Mesothelial cell of epicardium (in vitro differentiated cells): ENCODE results near the gene FYCO1. TPM values are rescaled to one million over a fixed set of nuclear protein-coding genes. Genes with fewer than 3 reads are reported as not detected.

Source experiments
- DNase-seq, 2 experiments: peaks; one replicate each; pipeline ENCODE4 v3.0.0; 2021; ENCODE audit warnings: low spot score in 2 of 2; ENCODE audit not compliant: unreplicated experiment in 2 of 2
- H3K27ac Mint-ChIP-seq: 2 replicates; pipeline ENCODE4 v1.8.0; 2021; ENCODE audit warnings: mixed read lengths
- H3K27me3 Mint-ChIP-seq: 2 replicates; pipeline ENCODE4 v1.8.0; 2021; ENCODE audit warnings: low read depth, mixed read lengths
- H3K36me3 Mint-ChIP-seq: 2 replicates; pipeline ENCODE4 v1.8.0; 2021; ENCODE audit warnings: mixed read lengths
- H3K4me1 Mint-ChIP-seq: 2 replicates; pipeline ENCODE4 v1.8.0; 2021; ENCODE audit warnings: mixed read lengths
- H3K4me3 Mint-ChIP-seq: 2 replicates; pipeline ENCODE4 v1.8.0; 2021; ENCODE audit warnings: mild to moderate bottlenecking, moderate library complexity, mixed read lengths
- H3K9me3 Mint-ChIP-seq: 2 replicates; pipeline ENCODE4 v1.8.0; 2021; ENCODE audit warnings: mixed read lengths
- total RNA-seq: library from RNA; stranded (reverse); gene quantifications from 3 replicates; pipeline ENCODE4 v1.2.1, GENCODE V29; 2021
- TF ChIP-seq, protein P1 (sequence below): fragments of 200-600 bp; sonication (generic); IDR thresholded peaks from one replicate; pipeline ENCODE4 v1.5.0; 2021; ENCODE audit warnings: antibody characterized with exemption; ENCODE audit not compliant: unreplicated experiment

Gene FYCO1
- total RNA-seq, 1 donor from 2014 or later, result 23.1 TPM

DNA sequence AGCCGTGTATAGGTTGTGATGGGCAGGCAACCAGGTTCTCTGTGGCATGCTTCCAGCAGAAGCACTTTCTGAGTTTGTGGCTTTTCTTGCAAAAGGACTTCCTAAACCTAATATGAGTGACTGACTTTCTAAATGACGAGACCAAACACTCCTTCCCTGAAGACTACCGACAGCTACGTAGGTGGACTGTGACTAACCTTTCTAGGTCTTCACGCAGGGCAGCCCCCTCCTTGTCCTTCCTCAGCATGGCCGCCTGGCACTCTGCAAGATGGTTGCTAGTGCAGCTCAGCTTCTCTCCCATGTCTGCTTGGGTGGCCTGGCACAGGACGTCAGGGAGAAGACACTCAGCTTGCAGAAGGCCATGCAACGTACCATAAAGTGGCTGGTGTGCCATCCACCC lies 31.5 kb downstream of the FYCO1 start:
- Mint-ChIP-seq H3K36me3 (peaks cover 53% of the 10 kb centered on the region), H3K27me3 (no peaks in the 10 kb centered on the region)

DNA sequence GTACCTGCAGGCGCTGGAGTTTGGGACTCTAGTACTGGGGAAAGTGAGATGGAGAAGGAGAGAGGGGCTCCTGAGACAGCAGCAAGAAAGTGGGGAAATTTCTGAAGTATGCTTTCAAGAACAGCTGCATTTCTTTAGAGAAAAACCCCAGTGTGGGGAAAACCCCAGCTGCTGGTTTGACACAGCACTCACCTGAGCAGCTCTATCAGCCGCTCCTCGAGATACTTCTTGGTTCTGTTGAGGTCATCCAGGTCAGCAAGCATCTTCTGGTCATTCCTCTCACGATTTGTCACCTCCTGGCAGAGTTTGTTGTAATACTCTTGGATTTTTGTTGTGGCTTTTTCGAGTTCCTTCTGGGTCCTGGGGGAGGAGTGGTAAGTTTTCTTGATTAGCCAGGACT lies 33.6 kb downstream of the FYCO1 start:
- H3K27me3 Mint-ChIP-seq, result no peaks in the 10 kb centered on the region
- H3K36me3 Mint-ChIP-seq, result peaks cover 52% of the 10 kb centered on the region
- no peak overlapping the region for H3K4me3 Mint-ChIP-seq
- DNase-seq, result no peak
- no peaks in the 10 kb centered on the region for H3K4me1 Mint-ChIP-seq
- TF ChIP-seq, protein P1, sequence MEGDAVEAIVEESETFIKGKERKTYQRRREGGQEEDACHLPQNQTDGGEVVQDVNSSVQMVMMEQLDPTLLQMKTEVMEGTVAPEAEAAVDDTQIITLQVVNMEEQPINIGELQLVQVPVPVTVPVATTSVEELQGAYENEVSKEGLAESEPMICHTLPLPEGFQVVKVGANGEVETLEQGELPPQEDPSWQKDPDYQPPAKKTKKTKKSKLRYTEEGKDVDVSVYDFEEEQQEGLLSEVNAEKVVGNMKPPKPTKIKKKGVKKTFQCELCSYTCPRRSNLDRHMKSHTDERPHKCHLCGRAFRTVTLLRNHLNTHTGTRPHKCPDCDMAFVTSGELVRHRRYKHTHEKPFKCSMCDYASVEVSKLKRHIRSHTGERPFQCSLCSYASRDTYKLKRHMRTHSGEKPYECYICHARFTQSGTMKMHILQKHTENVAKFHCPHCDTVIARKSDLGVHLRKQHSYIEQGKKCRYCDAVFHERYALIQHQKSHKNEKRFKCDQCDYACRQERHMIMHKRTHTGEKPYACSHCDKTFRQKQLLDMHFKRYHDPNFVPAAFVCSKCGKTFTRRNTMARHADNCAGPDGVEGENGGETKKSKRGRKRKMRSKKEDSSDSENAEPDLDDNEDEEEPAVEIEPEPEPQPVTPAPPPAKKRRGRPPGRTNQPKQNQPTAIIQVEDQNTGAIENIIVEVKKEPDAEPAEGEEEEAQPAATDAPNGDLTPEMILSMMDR, result no peak
- peaks cover 3% of the 10 kb centered on the region for H3K9me3 Mint-ChIP-seq
- no peak overlapping the region for H3K27ac Mint-ChIP-seq

More for the DNA sequence above, 31.5 kb downstream of the FYCO1 start:
- Mint-ChIP-seq H3K4me3 (no peak overlapping the region), H3K9me3 (peaks cover 3% of the 10 kb centered on the region), H3K27ac (no peak overlapping the region), H3K4me1 (peaks cover 7% of the 10 kb centered on the region)
- no peak for DNase-seq
- TF ChIP-seq, protein P1, result no peak

DNA sequence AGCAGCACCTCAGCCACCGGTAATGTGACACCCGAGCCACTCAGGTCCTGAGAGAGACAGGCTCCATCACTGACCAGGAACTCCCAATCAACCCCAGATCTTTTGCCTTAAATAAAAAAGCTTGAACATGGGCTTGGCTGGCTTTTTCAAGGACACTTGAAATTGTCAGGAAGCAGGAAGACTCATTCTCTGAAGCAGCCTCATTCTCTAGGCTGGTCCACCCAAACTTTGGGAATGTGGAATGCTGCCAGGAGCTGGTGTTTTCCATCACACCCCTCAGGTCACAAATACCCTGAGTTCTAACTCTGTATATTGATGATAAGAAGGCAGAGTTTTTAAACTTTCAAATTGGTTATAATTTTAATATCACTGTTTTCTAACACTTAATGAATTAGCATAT lies 35.3 kb downstream of the FYCO1 start:
- Mint-ChIP-seq H3K4me3 (no peak overlapping the region), H3K27ac (no peak overlapping the region), H3K27me3 (no peaks in the 10 kb centered on the region), H3K9me3 (peaks cover 3% of the 10 kb centered on the region), H3K36me3 (peaks cover 49% of the 10 kb centered on the region), H3K4me1 (no peaks in the 10 kb centered on the region)
- no peak for DNase-seq
- TF ChIP-seq, protein P1, result no peak

DNA sequence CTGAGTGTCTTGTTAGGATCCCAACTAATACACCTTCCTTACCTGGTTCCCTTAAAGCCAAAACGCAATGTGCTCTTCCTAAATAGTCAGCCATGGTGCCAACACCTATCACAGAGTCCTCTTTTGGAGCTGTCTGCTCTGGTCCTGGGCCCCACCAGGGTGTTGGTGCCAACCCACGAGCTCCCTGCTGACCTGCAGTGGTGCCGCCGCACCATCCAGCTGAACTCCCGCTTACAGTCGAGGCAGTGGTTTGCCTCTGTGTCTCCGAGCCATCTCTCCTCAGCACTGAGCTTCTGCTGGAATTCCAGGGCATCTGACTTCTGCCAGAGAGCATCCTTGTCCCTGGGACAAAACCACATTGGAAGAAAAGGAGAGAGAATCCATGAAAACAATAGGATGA lies 36.4 kb downstream of the FYCO1 start:
- Mint-ChIP-seq H3K9me3 (peaks cover 3% of the 10 kb centered on the region), H3K27me3 (no peaks in the 10 kb centered on the region), H3K27ac (no peak overlapping the region), H3K36me3 (peaks cover 59% of the 10 kb centered on the region), H3K4me3 (no peak overlapping the region), H3K4me1 (no peaks in the 10 kb centered on the region)
- TF ChIP-seq, protein P1, result no peak
- no peak for DNase-seq

DNA sequence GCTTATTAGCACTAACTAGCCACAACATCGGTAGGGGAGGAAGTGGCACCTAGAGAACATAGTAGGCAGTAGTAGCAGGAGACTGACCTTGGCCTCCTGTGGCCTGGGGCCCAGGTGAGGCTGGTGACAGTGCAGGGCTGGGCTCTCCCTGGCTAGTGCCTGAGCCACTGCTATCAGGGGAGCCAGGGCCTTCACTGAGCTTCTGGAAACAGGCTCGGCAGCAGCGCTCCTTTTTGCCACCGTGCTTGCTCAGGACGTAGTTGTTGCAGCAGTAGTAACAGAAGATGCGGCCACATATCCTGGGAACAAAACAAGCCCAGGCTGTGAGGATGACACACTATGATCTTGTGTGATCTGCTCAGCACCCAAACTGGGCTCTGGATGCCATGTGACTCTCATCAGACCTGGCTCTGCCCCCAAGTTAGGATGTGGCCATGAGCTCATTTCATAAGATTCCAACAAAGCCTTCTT lies 37.3 kb downstream of the FYCO1 start:
- peaks cover 3% of the 10 kb centered on the region for H3K9me3 Mint-ChIP-seq
- H3K4me3 Mint-ChIP-seq, result no peak overlapping the region
- no peaks in the 10 kb centered on the region for H3K4me1 Mint-ChIP-seq
- no peak for DNase-seq
- H3K27ac Mint-ChIP-seq, result no peak overlapping the region
- H3K27me3 Mint-ChIP-seq, result no peaks in the 10 kb centered on the region
- peaks cover 66% of the 10 kb centered on the region for H3K36me3 Mint-ChIP-seq
- TF ChIP-seq, protein P1, result no peak

DNA sequence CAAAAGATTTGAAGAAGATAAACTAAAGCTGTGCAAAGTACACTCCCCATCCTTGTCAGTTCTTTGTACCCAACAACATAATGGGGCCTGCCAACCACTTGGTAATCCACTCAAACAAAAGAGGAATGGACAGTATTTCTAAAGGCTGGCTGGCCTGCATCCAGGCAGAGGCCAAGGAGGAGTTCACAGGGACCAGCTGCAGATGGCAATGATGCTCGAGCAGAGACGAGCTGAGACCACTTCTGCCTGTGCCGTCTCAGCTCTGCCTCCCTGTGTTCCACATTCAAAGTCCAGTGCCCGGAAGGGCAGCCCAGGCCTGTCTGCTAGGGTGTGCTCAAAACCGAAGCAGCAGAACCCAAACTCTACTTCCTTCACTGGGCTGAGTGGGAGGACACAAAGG lies 38.0 kb downstream of the FYCO1 start:
- no peaks in the 10 kb centered on the region for H3K4me1 Mint-ChIP-seq
- H3K4me3 Mint-ChIP-seq, result no peak overlapping the region
- H3K27ac Mint-ChIP-seq, result no peak overlapping the region
- no peak for DNase-seq
- H3K27me3 Mint-ChIP-seq, result no peaks in the 10 kb centered on the region
- H3K9me3 Mint-ChIP-seq, result peaks cover 3% of the 10 kb centered on the region
- H3K36me3 Mint-ChIP-seq, result peaks cover 69% of the 10 kb centered on the region
- TF ChIP-seq, protein P1, result no peak
